ENCODE data around the gene AKT2.

Gene AKT2

GRCh38 chr19:40302224-40303011 is 17.3 kb upstream of the AKT2 start:
- H2AFZ ChIP-seq (ENCODE audit: low read depth, low read length), result no peak overlapping the region
- TF ChIP-seq, protein P1, sequence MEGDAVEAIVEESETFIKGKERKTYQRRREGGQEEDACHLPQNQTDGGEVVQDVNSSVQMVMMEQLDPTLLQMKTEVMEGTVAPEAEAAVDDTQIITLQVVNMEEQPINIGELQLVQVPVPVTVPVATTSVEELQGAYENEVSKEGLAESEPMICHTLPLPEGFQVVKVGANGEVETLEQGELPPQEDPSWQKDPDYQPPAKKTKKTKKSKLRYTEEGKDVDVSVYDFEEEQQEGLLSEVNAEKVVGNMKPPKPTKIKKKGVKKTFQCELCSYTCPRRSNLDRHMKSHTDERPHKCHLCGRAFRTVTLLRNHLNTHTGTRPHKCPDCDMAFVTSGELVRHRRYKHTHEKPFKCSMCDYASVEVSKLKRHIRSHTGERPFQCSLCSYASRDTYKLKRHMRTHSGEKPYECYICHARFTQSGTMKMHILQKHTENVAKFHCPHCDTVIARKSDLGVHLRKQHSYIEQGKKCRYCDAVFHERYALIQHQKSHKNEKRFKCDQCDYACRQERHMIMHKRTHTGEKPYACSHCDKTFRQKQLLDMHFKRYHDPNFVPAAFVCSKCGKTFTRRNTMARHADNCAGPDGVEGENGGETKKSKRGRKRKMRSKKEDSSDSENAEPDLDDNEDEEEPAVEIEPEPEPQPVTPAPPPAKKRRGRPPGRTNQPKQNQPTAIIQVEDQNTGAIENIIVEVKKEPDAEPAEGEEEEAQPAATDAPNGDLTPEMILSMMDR (IDR thresholded peaks at IDR 0.05; ENCODE audit: borderline replicate concordance, extremely low read depth, low read length, poor library complexity, severe bottlenecking), result no peak
- H3K9me3 ChIP-seq (ENCODE audit: insufficient read depth, low read length, severe bottlenecking), result no peaks in the 10 kb centered on the region
- no peak overlapping the region for H3K9ac ChIP-seq (ENCODE audit: low read depth, low read length)
- H3K4me1 ChIP-seq (ENCODE audit: insufficient read depth, low read length), result no peaks in the 10 kb centered on the region
- DNase-seq (no peak), ATAC-seq (ENCODE audit: insufficient read depth, low read depth) (no peak)
- no peak overlapping the region for H3K27ac ChIP-seq (ENCODE audit: low read length)
- H3K4me3 ChIP-seq (ENCODE audit: low read depth in 1 of 2, low read length in 2 of 2), result no peak overlapping the region
- H4K20me1 ChIP-seq (ENCODE audit: insufficient read depth, low read length), result no peaks in the 10 kb centered on the region
- H3K36me3 ChIP-seq (ENCODE audit: insufficient read depth, low read length), result no peaks in the 10 kb centered on the region; the same call in 1 of the 2 replicates
- no peak overlapping the region for H3K4me2 ChIP-seq (ENCODE audit: insufficient read depth, low read length)
- H3K27me3 ChIP-seq (ENCODE audit: insufficient read depth, low read length, poor library complexity), result no peaks in the 10 kb centered on the region
- no peaks in the 10 kb centered on the region for H3K79me2 ChIP-seq (ENCODE audit: insufficient read depth, low read length)

GRCh38 chr19:40300668-40301067 is 15.5 kb upstream of the AKT2 start:
- Histone ChIP-seq H3K9me3 (ENCODE audit: insufficient read depth, low read length, severe bottlenecking) (no peaks in the 10 kb centered on the region), H3K79me2 (ENCODE audit: insufficient read depth, low read length) (no peaks in the 10 kb centered on the region), H3K4me1 (ENCODE audit: insufficient read depth, low read length) (no peaks in the 10 kb centered on the region), H3K27me3 (ENCODE audit: insufficient read depth, low read length, poor library complexity) (no peaks in the 10 kb centered on the region), H4K20me1 (ENCODE audit: insufficient read depth, low read length) (no peaks in the 10 kb centered on the region), H3K9ac (ENCODE audit: low read depth, low read length) (no peak overlapping the region), H3K4me2 (ENCODE audit: insufficient read depth, low read length) (no peak overlapping the region), H3K36me3 (ENCODE audit: insufficient read depth, low read length) (no peaks in the 10 kb centered on the region; the same call in 1 of the 2 replicates), H3K27ac (ENCODE audit: low read length) (no peak overlapping the region), H3K4me3 (ENCODE audit: low read depth in 1 of 2, low read length in 2 of 2) (no peak overlapping the region), H2AFZ (ENCODE audit: low read depth, low read length) (no peak overlapping the region)
- ATAC-seq (ENCODE audit: insufficient read depth, low read depth) (no peak), DNase-seq (no peak)
- TF ChIP-seq, protein P1 (IDR thresholded peaks at IDR 0.05; ENCODE audit: borderline replicate concordance, extremely low read depth, low read length, poor library complexity, severe bottlenecking), result no peak
- TF ChIP-seq EZH2 (IDR thresholded peaks at IDR 0.05; ENCODE audit: borderline replicate concordance, low read depth, low read length, severe bottlenecking), result no peak

- no peaks in the 10 kb centered on the region for H3K9me3 ChIP-seq (ENCODE audit: insufficient read depth, low read length, severe bottlenecking)
- no peak overlapping the region for H3K27ac ChIP-seq (ENCODE audit: low read length)
- no peaks in the 10 kb centered on the region for H3K79me2 ChIP-seq (ENCODE audit: insufficient read depth, low read length)
- no peak overlapping the region for H2AFZ ChIP-seq (ENCODE audit: low read depth, low read length)
- DNase-seq (no peak), ATAC-seq (ENCODE audit: insufficient read depth, low read depth) (no peak)
- TF ChIP-seq EZH2 (IDR thresholded peaks at IDR 0.05; ENCODE audit: borderline replicate concordance, low read depth, low read length, severe bottlenecking), result no peak
- TF ChIP-seq, protein P1 (IDR thresholded peaks at IDR 0.05; ENCODE audit: borderline replicate concordance, extremely low read depth, low read length, poor library complexity, severe bottlenecking), result no peak
- no peaks in the 10 kb centered on the region for H4K20me1 ChIP-seq (ENCODE audit: insufficient read depth, low read length)
- H3K4me1 ChIP-seq (ENCODE audit: insufficient read depth, low read length), result no peaks in the 10 kb centered on the region
- no peak overlapping the region for H3K4me2 ChIP-seq (ENCODE audit: insufficient read depth, low read length)
- no peak overlapping the region for H3K4me3 ChIP-seq (ENCODE audit: low read depth in 1 of 2, low read length in 2 of 2)
- H3K27me3 ChIP-seq (ENCODE audit: insufficient read depth, low read length, poor library complexity), result no peaks in the 10 kb centered on the region
- H3K36me3 ChIP-seq (ENCODE audit: insufficient read depth, low read length), result no peaks in the 10 kb centered on the region
- no peak overlapping the region for H3K9ac ChIP-seq (ENCODE audit: low read depth, low read length)
Observed at GRCh38 chr19:40298026-40298425, 12.9 kb upstream of the AKT2 start.
